Activated T-cell treated with anti-CD3 and anti-CD28 coated beads for 48 hours (primary cell): ENCODE data around the gene TRPV4.

Experiments used
- DNase-seq: peaks from one replicate; pipeline ENCODE4 v3.0.0-alpha.2; 2020; ENCODE audit warnings: low read depth

The TRPV4 gene

DNA sequence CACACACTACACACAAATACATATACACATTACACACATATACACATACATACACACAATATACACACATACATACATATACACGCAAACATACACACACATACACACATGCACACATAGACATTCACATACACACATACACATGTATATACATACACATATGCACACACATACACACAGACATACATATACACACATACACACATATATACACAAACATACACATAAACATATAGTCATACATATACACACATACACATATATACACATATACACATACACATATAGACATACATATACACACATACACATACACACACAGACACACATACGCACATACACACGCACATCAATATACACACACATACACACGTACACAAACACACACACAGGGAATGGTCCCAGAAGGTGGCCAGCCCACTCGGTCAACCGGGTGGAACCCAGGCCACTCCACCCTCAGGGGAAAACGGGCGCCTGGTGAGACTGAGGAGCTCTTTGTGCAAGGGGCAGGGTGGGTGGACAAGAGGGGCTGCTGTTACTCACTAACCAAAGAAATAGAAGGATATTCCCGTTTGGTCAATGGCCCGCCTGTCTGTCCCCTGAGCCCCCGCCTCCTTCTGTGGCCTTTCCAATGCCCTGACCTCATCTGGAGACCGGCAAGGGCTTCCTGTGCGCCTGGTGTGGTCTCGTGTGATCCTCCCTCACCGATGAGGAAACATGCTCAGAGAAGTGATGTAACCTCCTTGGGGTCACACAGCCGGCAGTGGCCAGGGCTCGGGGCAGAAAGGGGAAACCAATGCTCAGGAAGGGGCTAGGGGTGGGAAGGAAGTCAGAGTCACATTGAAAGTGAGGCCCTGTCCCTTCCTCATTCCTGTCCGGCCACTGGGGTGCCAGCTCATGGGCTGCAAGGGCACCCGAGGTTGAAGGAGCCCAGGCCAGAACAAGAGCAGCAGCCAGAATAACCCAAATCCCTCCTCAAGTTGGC is 5.3 kb downstream of the TRPV4 start:
- no peak for DNase-seq

DNA sequence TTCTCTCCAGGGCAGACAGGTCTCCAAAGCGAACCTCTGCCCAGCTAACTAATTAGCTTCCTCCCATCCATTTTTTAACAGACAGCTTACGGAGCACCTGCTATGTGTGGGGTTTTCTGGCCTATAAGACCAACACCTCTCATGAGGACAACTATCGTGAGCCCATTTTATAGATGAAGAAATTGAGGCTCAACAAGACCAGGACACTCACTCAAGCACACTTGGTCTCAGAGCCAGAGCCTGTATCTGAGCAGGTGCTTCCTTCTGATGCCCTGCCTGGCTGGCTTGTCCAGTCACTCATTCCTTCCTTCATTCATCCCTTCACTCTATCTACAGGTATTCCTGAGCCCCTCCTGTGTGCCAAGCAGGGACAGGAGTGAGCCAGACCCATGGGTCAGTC is 6.1 kb downstream of the TRPV4 start:
- DNase-seq: no peak

GRCh38 chr12:109824731-109825130 is 8.5 kb downstream of the TRPV4 start:
- DNase-seq: no peak

GRCh38 chr12:109822951-109823411 is 10.2 kb downstream of the TRPV4 start:
- no peak for DNase-seq

- no peak for DNase-seq
Measured at GRCh38 chr12:109822416-109822815, 10.8 kb downstream of the TRPV4 start.

- DNase-seq: no peak
Measured at GRCh38 chr12:109821968-109822367, 11.2 kb downstream of the TRPV4 start.

DNA sequence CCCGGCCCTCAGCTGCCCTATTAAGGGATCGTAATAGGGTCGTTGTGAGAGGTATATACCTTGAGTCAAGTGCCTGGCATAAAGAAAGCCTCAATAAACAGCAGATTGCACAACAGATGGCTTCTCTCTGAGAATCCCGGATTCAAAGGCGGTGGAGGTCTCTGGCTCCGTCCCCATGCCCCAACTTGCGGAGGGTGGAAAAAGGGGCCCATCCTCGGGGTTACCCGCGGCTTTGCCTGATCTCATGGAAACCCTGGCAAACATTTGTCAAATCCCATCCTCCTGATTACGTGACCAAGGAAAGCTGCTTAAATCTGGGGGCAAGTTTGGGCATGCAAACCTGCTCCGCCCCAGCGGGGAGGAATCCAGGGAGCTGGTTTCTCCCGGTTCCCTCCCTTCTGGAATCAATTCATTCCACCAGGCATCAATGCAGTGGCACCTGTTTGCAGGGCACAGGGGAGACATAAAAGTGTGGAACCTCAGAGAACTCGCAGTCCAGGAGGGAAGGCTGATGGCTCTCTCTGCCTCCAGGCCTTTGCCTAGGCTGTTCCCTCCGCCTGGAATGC is 12.3 kb downstream of the TRPV4 start:
- DNase-seq: no peak

DNA sequence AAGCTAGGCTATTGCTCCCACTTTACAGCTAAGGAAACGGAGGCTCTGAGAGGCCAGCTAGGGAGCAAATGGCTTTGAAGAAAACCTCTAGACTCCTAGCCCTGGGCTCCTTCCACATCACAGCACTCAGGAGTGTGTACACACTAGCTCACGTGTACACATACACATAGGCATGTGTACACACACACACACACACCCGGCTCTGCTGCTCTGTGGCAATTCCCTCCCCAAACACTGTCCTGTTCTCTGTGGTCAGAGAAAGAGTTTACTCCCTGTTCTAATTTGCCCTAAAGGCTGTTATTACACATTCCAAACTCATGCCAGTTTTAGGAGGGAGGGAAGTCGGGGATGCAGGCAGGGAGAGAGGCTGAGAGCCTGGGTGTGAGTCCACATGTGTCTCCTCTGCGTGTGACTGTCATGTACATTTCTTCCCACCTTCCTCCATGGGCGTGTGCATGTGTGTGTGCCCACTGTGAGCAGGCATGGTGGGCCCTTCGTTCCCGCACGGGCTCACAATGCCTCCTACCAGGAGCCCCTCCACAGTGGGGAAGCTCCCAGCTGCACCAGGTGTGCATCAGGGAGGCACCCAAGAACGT is 14.2 kb downstream of the TRPV4 start:
- DNase-seq: no peak

- no peak for DNase-seq
Measured at GRCh38 chr12:109818253-109818652, 14.9 kb downstream of the TRPV4 start.

DNA sequence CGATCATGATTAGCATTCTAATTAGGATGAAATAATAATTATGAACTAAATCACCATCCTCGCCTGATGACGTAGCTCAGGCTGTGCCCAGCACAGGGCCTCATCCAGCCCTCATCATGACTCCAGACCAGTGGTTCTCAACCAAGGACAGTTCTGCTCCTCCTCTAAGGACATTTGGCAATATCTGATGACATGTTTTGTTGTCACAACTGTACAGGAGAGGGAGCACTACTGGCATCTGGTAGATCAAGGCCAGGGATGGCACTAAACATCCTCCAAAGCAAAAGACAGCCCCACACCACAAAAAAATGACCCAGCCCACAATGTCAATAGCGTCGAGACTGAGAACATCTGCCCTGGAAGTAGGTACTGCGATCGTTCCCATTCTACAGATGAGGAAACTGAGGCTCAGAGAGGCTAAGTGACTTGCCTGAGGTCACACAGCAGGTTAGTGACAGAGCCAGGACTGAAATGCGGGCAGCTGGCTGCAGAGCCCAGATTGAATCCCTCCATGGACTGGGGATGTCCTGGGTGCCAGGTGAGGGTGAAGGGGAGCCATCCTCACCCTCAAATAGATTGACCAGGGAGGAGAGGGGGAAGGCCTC is 15.5 kb downstream of the TRPV4 start:
- DNase-seq: no peak

GRCh38 chr12:109816870-109817269 is 16.3 kb downstream of the TRPV4 start:
- no peak for DNase-seq

DNA sequence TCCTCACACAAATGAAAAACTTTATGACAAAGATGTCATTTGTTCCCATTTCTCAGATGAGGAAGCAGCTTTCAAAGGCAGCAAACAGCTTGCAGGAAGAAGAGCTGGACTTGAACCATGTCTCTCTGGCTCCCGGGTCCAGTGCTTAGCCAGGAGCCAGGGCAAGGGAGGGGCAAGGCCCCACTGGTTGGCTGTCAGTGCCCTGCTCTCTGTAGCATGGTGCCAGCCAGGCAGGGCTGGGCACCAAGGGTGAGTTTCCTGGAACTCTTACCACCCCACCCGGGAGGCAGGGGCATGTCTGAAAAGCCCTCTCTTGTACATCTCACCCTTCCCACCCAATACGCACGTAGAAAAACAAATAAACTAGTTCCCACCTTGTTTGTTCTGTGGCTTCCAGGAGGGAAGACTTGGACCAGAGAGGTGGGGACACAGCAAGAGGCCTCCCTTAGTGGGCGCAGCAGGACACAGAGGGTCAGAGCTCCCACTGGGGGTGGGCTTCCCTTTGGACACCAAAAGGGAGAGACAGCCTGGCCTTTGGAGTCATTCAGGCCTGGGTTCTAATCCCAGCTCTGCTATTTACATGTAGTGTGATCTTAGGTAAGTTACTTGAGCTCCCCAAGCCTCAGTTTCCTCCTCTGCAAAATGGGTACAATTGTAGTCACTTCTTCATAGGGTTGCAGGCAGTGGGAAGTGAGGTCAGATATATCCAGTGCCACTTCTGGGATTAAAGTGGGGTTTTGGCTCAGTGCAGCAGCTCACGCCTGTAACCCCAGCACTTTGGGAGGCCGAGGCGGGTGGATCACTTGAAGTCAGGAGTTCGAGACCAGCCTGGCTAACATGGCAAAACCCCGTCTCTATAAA is 17.2 kb downstream of the TRPV4 start:
- no peak for DNase-seq

DNA sequence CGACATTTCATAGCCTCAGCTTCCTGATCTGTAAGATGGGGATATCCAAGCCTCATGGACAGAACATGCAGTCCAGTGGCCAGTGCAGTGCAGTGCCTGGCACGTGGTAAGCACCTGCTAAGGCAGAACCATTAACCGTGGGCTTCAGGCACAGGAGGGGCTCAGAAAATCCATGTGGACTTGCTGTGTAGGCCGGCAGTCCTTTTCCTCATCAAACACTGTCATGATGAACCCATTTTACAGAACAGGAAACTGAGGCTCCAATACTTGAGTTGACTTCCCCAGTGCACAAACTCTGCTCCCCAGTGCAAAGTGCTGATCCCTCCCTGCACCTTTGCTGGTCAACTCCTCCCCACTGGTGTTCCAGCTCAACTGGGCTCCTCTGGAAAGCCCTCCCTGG is 18.0 kb downstream of the TRPV4 start:
- no peak for DNase-seq

DNA sequence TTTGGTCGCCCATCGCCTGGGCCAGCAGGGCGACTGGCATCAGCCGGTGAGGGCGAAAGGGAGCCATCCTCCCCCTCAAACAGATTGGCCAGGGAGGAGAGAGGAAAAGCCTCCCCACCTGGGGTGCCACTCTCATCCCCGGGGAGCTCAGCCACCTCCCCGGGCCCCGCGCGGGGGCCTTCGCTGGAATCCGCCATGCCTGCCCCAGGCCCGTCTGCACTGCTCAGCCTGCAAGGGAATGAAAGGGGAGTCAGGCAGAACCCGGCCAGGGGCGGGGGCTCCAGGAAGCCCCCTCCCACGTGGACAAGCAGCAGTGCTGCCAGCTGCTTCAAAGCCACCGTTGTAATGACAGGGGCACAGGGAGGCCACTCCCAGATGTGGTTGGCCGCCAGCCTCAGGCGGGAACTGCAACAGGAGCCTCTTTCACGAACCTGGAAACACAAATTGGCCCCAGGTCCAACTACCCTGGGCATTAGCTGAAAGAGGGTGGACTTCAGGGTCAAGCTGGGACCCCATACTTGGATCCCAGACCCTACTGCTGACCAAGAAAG is 18.5 kb downstream of the TRPV4 start:
- DNase-seq: no peak

DNA sequence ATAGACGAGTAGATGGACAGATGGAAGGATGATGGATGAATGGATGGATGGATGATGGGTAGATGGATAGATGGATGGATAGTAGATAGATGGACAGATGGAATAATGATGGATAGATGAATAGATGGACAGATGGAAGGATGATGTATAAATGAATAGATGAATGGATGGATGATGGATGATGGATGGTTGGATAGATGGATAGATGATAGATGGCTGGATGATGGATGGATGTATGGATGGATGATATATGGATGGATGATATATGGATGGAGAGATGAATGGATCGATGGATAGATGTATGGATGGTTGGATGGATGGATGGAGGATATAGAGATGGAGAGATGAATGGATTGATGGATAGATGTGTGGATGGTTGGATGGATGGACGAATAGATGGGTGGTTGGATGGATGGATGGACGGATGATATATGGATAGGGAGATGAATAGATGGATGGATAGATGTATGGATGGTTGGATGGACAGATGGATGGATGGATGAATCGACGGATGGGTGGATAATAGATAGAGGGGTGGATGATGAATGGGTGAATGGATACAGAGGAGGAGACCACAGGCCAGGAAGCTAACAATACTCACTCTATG is 19.3 kb downstream of the TRPV4 start:
- no peak for DNase-seq

DNA sequence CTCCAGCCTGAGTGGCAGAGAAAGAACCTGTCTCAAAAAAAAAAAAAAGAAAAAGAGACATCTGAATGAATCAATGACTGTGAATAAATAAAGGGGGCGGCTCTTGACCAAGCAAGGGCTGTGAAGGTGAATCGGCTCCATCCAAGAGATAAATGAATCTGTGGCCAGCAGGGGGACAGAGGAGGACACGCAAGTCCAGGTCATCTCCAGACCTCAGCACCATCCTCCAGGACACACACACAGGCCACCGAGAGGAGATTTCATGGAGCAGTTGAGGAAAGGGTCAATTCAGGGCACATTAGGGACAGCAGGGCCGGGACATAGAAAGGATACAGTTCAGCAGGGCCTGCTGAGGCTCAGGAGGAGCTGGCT is 21.6 kb downstream of the TRPV4 start:
- DNase-seq: no peak

DNA sequence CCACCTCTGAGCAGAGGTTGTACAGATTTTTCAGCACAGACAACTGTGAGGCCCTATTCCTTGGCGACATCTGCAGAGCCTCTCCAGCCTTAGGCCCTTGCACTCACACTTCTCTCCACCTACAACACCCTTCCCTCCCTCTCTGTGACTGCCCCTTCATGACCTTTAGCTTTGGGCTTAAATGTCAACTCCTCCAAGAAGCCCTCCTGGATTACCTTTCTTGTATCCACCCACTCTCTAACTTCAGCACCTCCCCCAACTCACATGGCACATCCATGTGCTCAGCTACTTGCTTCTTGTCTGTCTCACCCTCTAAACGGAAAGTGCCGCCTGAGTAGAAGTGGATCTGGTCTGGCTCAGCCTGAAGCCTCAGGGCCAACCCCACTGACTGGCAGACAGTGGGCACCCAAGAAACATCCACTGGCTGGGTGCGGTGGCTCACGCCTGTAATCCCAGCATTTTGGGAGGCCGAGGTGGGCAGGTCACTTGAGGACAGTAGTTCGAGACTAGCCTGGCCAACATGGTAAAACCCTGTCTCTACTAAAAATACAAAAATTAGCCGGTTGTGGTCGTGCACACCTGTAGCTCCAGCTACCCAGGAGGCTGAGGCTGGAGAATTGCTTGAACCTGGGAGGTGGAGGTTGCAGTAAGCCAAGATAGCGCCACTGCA is 22.1 kb downstream of the TRPV4 start:
- no peak for DNase-seq

DNA sequence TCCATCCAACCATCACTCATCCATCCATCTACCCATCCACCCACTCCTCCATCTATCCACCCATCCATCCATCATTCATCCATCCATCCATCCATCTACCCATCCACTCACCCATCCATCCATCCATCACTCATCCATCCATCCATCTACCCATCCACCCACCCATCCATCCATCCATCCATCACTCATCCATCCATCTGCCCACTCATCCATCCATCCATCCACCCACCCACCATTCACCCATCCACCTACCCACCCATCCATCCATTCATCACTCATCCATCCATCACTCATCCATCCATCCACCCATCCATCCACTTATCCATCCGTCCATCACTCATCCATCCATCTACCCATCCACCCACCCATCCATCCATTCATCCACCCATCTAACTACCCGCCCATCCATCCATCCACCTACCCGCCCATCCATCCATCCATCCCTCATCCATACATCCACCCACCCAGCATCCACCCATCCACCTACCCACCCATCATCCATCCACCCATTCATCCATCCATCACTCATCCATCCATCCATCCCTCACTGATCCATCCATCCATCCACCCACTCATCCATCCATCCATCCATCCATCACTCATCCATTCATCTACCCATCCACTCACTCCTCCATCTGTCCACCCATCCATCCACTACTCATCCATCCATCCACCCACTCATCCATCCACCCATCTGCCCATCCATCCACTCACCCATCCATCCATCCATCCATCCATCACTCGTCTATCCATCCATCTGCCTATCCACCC is 24.1 kb downstream of the TRPV4 start:
- DNase-seq: no peak

- no peak for DNase-seq
Measured at GRCh38 chr12:109807954-109808643, 25.1 kb downstream of the TRPV4 start.
